Aorta (tissue), 5 donors: ENCODE results near the gene CXCL16. TPM values are rescaled to one million over a fixed set of nuclear protein-coding genes. Genes with fewer than 3 reads are reported as not detected.
A peak's percentile ranks its signal among the peaks of the same experiment; 100 is the strongest.

Experiments used
- ATAC-seq: fragments of 200-7000 bp; cut with Tn5 transposase; one replicate; pipeline ENCODE4 v1.9.1; 2022; ENCODE audit warnings: moderate library complexity; ENCODE audit not compliant: low FRiP score
- DNase-seq, 2 donors: peaks; one replicate each; pipeline ENCODE4 v3.0.0-alpha.2; 2020
- H3K27ac ChIP-seq, 2 donors: one replicate each; pipeline ENCODE4 v1.5.1; 2013; ENCODE audit warnings: low read length in 2 of 2, mild to moderate bottlenecking in 2 of 2, moderate library complexity in 2 of 2, control low read depth in 1 of 2, inconsistent platforms in 1 of 2, low read depth in 1 of 2
- H3K27me3 ChIP-seq, 2 donors: one replicate each; pipeline ENCODE4 v1.6.1; 2013; ENCODE audit warnings: control low read depth in 1 of 2, low read length in 1 of 2, mild to moderate bottlenecking in 1 of 2, moderate library complexity in 1 of 2; ENCODE audit not compliant: insufficient read depth in 2 of 2, control insufficient read depth in 1 of 2
- H3K36me3 ChIP-seq, 2 donors: one replicate each; pipeline ENCODE4 v1.6.1; 2013; ENCODE audit warnings: control low read depth in 1 of 2, low read length in 1 of 2, mild to moderate bottlenecking in 1 of 2; ENCODE audit not compliant: insufficient read depth in 2 of 2, control insufficient read depth in 1 of 2
- H3K4me1 ChIP-seq, 2 donors: one replicate each; pipeline ENCODE4 v1.6.1; 2013; ENCODE audit warnings: low read length in 2 of 2, control low read depth in 1 of 2, mild to moderate bottlenecking in 1 of 2, moderate library complexity in 1 of 2; ENCODE audit not compliant: insufficient read depth in 2 of 2, control insufficient read depth in 1 of 2
- H3K4me3 ChIP-seq, 2 donors: one replicate each; pipeline ENCODE4 v1.5.1; 2013; ENCODE audit warnings: low read length in 2 of 2, control low read depth in 1 of 2, mild to moderate bottlenecking in 1 of 2
- H3K9me3 ChIP-seq: one replicate; pipeline ENCODE4 v1.6.1; 2013; ENCODE audit warnings: mild to moderate bottlenecking, low read length; ENCODE audit not compliant: control insufficient read depth
- WGBS, 2 donors: extraction: QIAGEN DNeasy Blood & Tissue Kit; methylation state at CpG; one replicate each; pipeline ENCODE4 v1.1.7; 2013; 5-methylcytosine and 5-hydroxymethylcytosine counted together
- intact Hi-C, 2 donors: fragments of 100-400 bp; cut with DNase I; formaldehyde crosslinking; loops; one replicate each; pipeline versions ENCODE4 v1.14.2 to v1.15.0; 2022
- polyA plus RNA-seq, 2 donors: library from polyadenylated mRNA; stranded (reverse); fragments of 200-250 nt; gene quantifications; one replicate each; pipeline ENCODE4 v1.2.3, GENCODE V29; 2013
- total RNA-seq, 2 donors: library from RNA; stranded (reverse); fragmentation: NEBNext Ultra II Directional; extraction: Animal tissue kit (Norgen Biotek cat#: 25700); gene quantifications; one replicate each; pipeline ENCODE4 v1.2.1, GENCODE V29; 2021
- donor health status: healthy with polysubstance abuse.
- donor health status: Bipolar disorder and iron deficiency.
- donor health status: DM: no; HTN: no; CAD: no.
- donor health status: DM: no; HTN: no; CAD: no.
- donor health status: DM: yes; HTN: yes; CAD: no.

The CXCL16 gene
- total and polyA plus RNA-seq, 4 donors = 11.0 to 64.0 (median 34.8) TPM

DNA sequence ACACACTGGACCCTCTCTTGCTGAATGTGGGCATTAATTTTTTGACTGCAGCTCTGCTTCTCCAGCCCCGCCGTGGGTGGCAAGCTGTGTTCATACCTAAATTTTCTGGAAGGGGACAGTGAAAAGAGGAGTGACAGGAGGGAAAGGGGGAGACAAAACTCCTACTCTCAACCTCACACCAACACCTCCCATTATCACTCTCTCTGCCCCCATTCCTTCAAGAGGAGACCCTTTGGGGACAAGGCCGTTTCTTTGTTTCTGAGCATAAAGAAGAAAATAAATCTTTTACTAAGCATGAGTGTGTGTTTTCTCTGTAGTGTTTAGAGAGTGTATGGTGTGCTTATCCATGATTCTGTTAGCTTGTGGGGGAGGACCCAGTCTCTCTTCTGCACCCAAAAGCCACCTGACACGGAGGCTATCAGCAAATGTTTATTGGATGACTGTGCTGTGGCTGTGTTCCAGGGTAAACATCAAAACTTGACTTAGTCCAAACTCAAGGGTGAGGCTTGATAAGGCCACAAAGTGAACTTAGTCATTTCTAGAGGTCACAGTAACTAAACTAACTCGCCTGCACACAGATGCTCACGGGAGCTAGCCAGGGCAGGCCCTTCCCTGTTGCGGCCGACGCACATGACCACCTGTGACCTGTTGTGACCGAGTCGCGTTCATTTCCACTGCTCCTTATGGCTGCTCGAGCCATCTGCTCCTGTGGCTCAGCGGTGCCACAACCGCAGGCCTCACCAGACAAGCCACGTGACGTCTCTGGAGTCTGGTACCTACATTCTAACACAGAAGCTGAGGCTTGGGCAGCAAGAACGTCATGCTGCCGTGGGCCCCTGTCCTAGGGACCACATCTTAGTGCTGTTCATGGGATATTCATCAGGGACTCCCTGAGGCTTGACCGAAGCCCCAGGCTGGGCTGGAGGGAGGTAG lies 18.3 kb downstream of the CXCL16 start:
- DNase-seq (peak in 1 of 2 donors; percentile 60), ATAC-seq (no peak)
- no peaks in the 10 kb centered on the region for H3K36me3 ChIP-seq
- WGBS, 2 donors = 49 to 50% methylated on average over 20 of the region's 20 CpGs
- no peak overlapping the region for H3K27ac ChIP-seq
- intact Hi-C loops = no loop called here
- no peak overlapping the region for H3K4me3 ChIP-seq
- H3K9me3 ChIP-seq = no peaks in the 10 kb centered on the region
- no peaks in the 10 kb centered on the region for H3K27me3 ChIP-seq
- H3K4me1 ChIP-seq = no peaks in the 10 kb centered on the region

DNA sequence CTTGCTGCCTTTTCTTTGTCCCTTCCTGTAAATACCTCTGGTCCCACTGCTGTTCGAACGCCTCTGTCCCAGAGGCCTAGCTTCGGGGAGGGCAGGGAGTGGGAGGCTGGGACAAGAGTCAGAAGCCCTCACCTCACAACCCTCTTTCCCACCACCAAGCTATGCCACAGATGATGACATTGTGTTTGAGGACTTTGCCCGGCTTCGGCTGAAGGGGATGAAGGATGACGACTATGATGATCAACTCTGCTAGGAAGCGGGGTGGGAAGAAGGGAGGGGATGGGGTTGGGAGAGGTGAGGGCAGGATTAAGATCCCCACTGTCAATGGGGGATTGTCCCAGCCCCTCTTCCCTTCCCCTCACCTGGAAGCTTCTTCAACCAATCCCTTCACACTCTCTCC lies 18.9 kb downstream of the CXCL16 start:
- 90 to 94% methylated on average over 7 of the region's 7 CpGs for WGBS, 2 donors
- intact Hi-C loops = no loop called here
- H3K27ac ChIP-seq = no peak overlapping the region
- DNase-seq (peak in 1 of 2 donors; percentile 28), ATAC-seq (no peak)
- H3K36me3 ChIP-seq = no peaks in the 10 kb centered on the region
- no peaks in the 10 kb centered on the region for H3K9me3 ChIP-seq
- H3K4me1 ChIP-seq = no peaks in the 10 kb centered on the region
- H3K27me3 ChIP-seq = no peaks in the 10 kb centered on the region
- H3K4me3 ChIP-seq = no peak overlapping the region

DNA sequence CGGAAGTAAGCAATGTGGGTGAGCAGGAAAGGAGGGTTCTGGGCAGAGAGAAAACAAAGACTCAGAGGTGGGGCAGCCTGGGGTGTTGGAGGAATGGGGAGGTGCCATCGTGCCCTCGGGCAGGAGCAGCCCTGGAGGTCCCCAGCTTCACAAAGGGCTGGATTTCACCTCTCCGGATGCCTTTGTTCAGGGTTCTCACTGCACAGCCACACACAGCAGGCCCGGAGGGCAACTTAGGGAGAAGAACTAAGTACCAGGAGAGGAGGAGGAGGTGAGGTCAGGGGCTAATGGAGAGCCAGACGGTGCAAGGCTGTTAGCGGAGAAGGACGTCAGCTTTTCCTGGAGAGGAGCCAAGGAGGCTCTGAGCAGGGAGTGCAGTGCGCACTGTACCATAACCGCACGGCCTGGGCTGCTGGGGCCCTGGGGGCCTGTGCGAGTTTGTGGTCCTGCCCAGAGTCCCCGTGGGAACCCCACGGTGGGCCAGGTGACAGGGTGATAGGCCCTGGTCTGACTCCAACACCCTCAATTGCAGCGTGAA lies 20.0 kb downstream of the CXCL16 start:
- WGBS, 2 donors = 69 to 70% methylated on average over 15 of the region's 15 CpGs
- Histone ChIP-seq H3K27ac (no peak overlapping the region), H3K4me1 (no peaks in the 10 kb centered on the region), H3K9me3 (no peaks in the 10 kb centered on the region), H3K27me3 (no peaks in the 10 kb centered on the region), H3K4me3 (no peak overlapping the region), H3K36me3 (no peaks in the 10 kb centered on the region)
- intact Hi-C loops = no loop called here
- ATAC-seq (no peak), DNase-seq (peak in 1 of 2 donors; percentile 61)

DNA sequence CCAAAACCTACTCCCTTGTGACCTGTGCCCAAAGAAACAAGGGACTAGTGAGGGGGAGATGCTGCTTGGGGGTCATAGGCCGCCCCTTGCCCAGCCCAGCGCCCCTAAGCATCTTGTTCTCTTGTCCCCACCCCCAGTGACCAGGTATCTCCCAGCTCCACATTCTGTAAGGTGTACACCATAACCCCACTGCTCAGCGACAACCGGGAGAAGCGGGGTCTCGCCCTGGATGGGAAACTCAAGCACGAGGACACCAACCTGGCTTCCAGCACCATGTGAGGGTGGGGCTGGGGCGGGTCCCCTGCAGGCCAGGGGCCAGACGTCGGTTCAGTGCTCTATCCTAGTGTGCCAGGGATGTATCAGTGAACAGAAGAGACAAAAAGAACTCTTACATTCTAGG lies 20.6 kb downstream of the CXCL16 start:
- no peak overlapping the region for H3K4me3 ChIP-seq
- WGBS, 2 donors = 84 to 85% methylated on average over 10 of the region's 10 CpGs
- ATAC-seq (no peak), DNase-seq (peak in 1 of 2 donors; percentile 67)
- no peaks in the 10 kb centered on the region for H3K27me3 ChIP-seq
- intact Hi-C loops = no loop called here
- H3K27ac ChIP-seq = no peak overlapping the region
- no peaks in the 10 kb centered on the region for H3K9me3 ChIP-seq
- no peaks in the 10 kb centered on the region for H3K4me1 ChIP-seq
- H3K36me3 ChIP-seq = no peaks in the 10 kb centered on the region

DNA sequence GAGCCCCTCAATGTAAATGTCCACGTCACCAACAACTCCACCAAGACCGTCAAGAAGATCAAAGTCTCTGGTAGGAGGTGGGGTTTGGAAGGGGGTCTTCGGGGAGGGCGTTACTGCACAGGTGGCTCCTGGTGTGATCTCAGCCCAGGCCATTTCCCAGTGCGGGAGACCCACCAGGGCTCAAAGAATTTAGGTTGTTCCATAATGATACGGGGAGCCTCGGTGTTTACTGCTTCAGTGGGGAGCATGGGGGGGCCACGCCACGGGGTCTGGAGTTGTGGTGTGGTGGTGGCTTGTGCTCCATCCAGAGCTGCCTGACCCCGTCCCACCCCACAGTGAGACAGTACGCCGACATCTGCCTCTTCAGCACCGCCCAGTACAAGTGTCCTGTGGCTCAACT lies 21.5 kb downstream of the CXCL16 start:
- no peaks in the 10 kb centered on the region for H3K36me3 ChIP-seq

DNA sequence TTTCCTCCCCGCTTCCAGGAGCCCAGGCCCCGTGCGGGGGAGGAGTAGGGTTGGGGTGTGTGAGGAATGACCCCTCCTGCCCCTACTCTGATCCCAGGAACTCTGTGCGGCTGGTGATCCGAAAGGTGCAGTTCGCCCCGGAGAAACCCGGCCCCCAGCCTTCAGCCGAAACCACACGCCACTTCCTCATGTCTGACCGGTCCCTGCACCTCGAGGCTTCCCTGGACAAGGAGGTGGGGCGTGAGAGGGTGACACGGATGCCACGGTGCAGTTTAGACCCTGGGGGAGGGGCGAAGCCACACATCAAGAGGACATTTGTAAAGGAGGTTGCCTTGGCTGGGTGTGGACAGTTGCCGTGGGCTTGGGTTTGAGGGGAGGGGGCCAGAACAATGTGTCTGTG lies 21.9 kb downstream of the CXCL16 start:
- peak in 1 of 2 donors; percentile 73 for DNase-seq
- WGBS, 2 donors = 90 to 91% methylated on average over 17 of the region's 17 CpGs
- Histone ChIP-seq H3K4me3 (no peak overlapping the region), H3K27me3 (no peaks in the 10 kb centered on the region), H3K36me3 (no peaks in the 10 kb centered on the region), H3K4me1 (no peaks in the 10 kb centered on the region), H3K27ac (no peak overlapping the region), H3K9me3 (no peaks in the 10 kb centered on the region)
- ATAC-seq = no peak
- intact Hi-C loops = no loop called here

More for the DNA sequence above, 21.5 kb downstream of the CXCL16 start:
- intact Hi-C loops = no loop called here
- DNase-seq = peak in 1 of 2 donors; percentile 52
- H3K9me3 ChIP-seq = no peaks in the 10 kb centered on the region
- WGBS, 2 donors = 96 to 97% methylated on average over 13 of the region's 13 CpGs
- no peak for ATAC-seq
- no peaks in the 10 kb centered on the region for H3K27me3 ChIP-seq
- no peak overlapping the region for H3K4me3 ChIP-seq
- no peak overlapping the region for H3K27ac ChIP-seq
- H3K4me1 ChIP-seq = no peaks in the 10 kb centered on the region

DNA sequence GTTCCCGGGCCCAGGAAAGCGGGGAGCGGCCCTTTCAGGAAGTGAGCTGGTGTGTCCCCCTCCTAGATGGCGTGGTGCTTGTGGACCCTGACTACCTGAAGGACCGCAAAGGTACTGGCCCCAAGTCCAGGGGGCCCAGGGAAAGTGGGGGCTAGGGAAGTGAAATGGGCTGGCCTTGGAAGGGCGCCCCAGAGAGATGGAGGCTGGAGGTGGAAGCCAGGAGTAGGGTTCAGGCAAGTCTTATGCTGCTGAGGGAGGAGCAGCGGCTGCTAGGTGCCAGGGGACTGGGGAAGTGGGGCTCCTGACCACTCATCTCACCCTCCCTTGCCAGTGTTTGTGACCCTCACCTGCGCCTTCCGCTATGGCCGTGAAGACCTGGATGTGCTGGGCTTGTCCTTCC lies 23.6 kb downstream of the CXCL16 start:
- no peak overlapping the region for H3K27ac ChIP-seq
- H3K4me3 ChIP-seq = no peak overlapping the region
- H3K4me1 ChIP-seq = no peaks in the 10 kb centered on the region
- DNase-seq = peak in 1 of 2 donors; percentile 52
- no peaks in the 10 kb centered on the region for H3K27me3 ChIP-seq
- intact Hi-C loops = no loop called here
- no peaks in the 10 kb centered on the region for H3K36me3 ChIP-seq
- no peaks in the 10 kb centered on the region for H3K9me3 ChIP-seq
- WGBS, 2 donors = 98% methylated on average over 10 of the region's 10 CpGs
- ATAC-seq = no peak

DNA sequence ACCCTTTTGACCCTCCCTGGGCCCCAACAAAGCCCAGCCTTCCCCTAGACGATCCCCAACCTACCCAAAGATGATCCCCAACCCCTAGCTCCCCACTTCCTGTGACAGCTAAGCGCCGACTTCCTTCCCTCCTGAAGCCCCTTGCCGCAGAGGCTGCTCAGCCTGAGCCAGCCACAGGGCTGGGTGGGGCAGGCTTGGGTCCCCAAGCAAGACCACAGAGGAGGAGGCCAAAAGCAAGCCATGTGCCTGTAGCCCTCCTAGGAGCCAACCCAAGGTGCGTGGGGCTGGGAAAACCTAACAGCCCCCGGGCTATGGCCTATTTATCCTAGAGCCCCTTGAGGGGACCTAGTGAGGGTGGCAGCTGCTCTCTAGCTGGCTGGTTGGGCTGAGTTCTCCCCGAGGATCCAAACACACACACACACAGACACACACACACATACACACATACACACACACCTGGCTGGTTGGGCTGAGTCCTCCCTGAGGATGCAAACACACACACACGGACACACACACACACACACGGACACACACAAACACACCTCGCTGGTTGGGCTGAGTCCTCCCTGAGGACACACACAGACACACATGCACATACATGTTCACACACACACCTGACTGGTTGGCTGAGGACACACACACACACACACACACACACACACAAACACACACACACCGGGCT lies 24.5 kb downstream of the CXCL16 start:
- Histone ChIP-seq H3K4me1 (no peaks in the 10 kb centered on the region), H3K27me3 (no peaks in the 10 kb centered on the region), H3K4me3 (no peak overlapping the region), H3K9me3 (no peaks in the 10 kb centered on the region), H3K36me3 (no peaks in the 10 kb centered on the region), H3K27ac (no peak overlapping the region)
- ATAC-seq = no peak
- DNase-seq = peak in 1 of 2 donors; percentile 47
- intact Hi-C loops = no loop called here
- 75 to 76% methylated on average over 11 of the region's 11 CpGs for WGBS, 2 donors
